GM18867 (cell line): ENCODE data around the gene DGKZ.

Experiments used
- ATAC-seq: cut with Tn5 transposase; IDR thresholded peaks from one replicate; pipeline ENCODE4 v1.9.1; 2021; ENCODE audit warnings: mild to moderate bottlenecking, moderate library complexity; ENCODE audit not compliant: unreplicated experiment

Gene DGKZ

DNA sequence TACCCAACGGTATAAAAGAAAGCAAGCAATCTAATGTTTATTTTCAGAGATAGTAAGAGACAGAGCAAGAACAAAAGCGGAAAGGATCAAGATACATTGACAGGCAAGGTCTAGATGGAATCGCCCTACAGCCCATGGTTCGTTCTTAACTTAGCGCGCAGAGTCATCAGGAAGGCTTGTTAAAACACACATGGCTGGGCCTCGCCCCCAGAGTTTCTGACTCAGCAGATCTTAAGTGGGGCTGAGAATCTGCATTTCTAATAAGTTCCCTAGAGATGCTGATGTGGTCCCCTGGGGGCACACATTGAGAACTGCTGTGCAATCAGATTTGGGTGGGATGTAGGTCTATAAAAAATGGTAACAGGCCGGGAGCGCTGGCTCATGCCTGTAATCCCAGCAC is 80.1 kb downstream of the DGKZ start:
- no peak for ATAC-seq

DNA sequence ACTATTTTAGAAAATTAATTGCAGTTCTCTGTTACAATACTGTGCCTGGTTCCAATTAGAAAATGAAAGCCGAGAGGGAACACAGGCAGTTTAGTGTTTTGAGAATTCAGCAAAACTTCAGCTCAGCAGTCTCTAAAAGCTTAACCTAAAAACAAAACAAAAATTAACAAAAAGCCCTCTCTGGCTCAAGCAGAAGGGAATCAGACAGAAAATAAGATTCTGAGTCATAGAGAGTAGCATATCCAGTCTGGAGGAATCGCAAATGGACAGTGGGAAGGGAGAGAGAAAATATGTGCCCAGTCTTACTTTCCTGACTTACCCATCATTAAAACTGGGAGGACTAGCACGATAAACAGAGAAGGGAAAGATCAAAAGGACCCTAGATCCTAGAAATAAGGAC is 82.5 kb downstream of the DGKZ start:
- no peak for ATAC-seq
